T-helper 17 cell (primary cell): ENCODE results near the gene CNMD. TPM values are rescaled to one million over a fixed set of nuclear protein-coding genes. Genes with fewer than 3 reads are reported as not detected.

Source experiments
- ATAC-seq: fragments of 150-1000 bp; cut with Tn5 transposase; 2 replicates; pipeline ENCODE4 v1.10.0; 2021; ENCODE audit warnings: mild to moderate bottlenecking, moderate library complexity
- DNase-seq, 3 donors: peaks; one replicate each; pipeline versions ENCODE4 v3.0.0 to v3.0.0-alpha.2; 2020 to 2021
- H3K9me3 ChIP-seq: one replicate; pipeline ENCODE4 v1.7.0; 2013; ENCODE audit warnings: low read length, mild to moderate bottlenecking; ENCODE audit not compliant: control insufficient read depth, poor library complexity, severe bottlenecking
- H3K27ac Mint-ChIP-seq: one replicate; pipeline ENCODE4 v1.8.0; 2022; ENCODE audit warnings: mild to moderate bottlenecking, moderate library complexity, mixed read lengths
- H3K27me3 Mint-ChIP-seq: one replicate; pipeline ENCODE4 v1.8.0; 2022; ENCODE audit warnings: mixed read lengths
- H3K36me3 Mint-ChIP-seq: one replicate; pipeline ENCODE4 v1.8.0; 2022; ENCODE audit warnings: low read depth, mixed read lengths
- H3K4me1 Mint-ChIP-seq: one replicate; pipeline ENCODE4 v1.8.0; 2022; ENCODE audit warnings: mild to moderate bottlenecking, mixed read lengths
- H3K4me3 Mint-ChIP-seq: one replicate; pipeline ENCODE4 v1.8.0; 2022; ENCODE audit warnings: mild to moderate bottlenecking, moderate library complexity, mixed read lengths
- total RNA-seq, 4 donors: library from RNA in 2 of 4; stranded (reverse) in 2 of 4; gene quantifications; one replicate each; pipeline ENCODE4 v1.2.3 and lab custom pipeline; 2022 to 2026

The CNMD gene
- total RNA-seq (not detected), total RNA-seq (lab: John Stamatoyannopoulos, UW) (0 reads per million in 2 donors)

GRCh38 chr13:52739468-52740071 lies at the start of gene CNMD:
CNMD (minus strand) TSS chr13:52739820; CDS start chr13:52739701, 119 bp downstream.
- H3K9me3 ChIP-seq: no peaks in the 10 kb centered on the region
- ATAC-seq (no peak), DNase-seq (no peak)
- Mint-ChIP-seq H3K27me3 (peaks cover 52% of the 10 kb centered on the region), H3K27ac (no peak within 1 kb of the TSS), H3K4me3 (peak within 1 kb of the TSS; percentile 62), H3K36me3 (peaks cover 2% of the 10 kb centered on the region), H3K4me1 (no peaks in the 10 kb centered on the region)

- Mint-ChIP-seq H3K36me3 (peaks cover 3% of the 10 kb centered on the region), H3K4me1 (no peaks in the 10 kb centered on the region), H3K27ac (no peak overlapping the region), H3K4me3 (no peak overlapping the region), H3K27me3 (peaks cover 48% of the 10 kb centered on the region)
- ATAC-seq: no peak
- DNase-seq: no peak
- no peaks in the 10 kb centered on the region for H3K9me3 ChIP-seq
These were observed 48.4 kb upstream of the CNMD start for GRCh38 chr13:52788011-52788410.

- H3K36me3 Mint-ChIP-seq: peaks cover 3% of the 10 kb centered on the region
- no peaks in the 10 kb centered on the region for H3K4me1 Mint-ChIP-seq
- H3K9me3 ChIP-seq: no peaks in the 10 kb centered on the region
- peaks cover 54% of the 10 kb centered on the region for H3K27me3 Mint-ChIP-seq
- H3K27ac Mint-ChIP-seq: no peak overlapping the region
- ATAC-seq (no peak), DNase-seq (no peak)
- no peak overlapping the region for H3K4me3 Mint-ChIP-seq
These were observed 47.6 kb upstream of the CNMD start for GRCh38 chr13:52787235-52787634.

- ATAC-seq: no peak
- H3K27me3 Mint-ChIP-seq: peaks cover 54% of the 10 kb centered on the region
- H3K9me3 ChIP-seq: no peaks in the 10 kb centered on the region
- H3K4me1 Mint-ChIP-seq: no peaks in the 10 kb centered on the region
- peaks cover 3% of the 10 kb centered on the region for H3K36me3 Mint-ChIP-seq
- no peak overlapping the region for H3K27ac Mint-ChIP-seq
- no peak overlapping the region for H3K4me3 Mint-ChIP-seq
- DNase-seq: no peak
These were observed 47.1 kb upstream of the CNMD start for GRCh38 chr13:52786766-52787165.

- Mint-ChIP-seq H3K27me3 (peaks cover 59% of the 10 kb centered on the region), H3K4me3 (no peak overlapping the region), H3K4me1 (no peaks in the 10 kb centered on the region), H3K27ac (no peak overlapping the region), H3K36me3 (peaks cover 3% of the 10 kb centered on the region)
- no peaks in the 10 kb centered on the region for H3K9me3 ChIP-seq
- DNase-seq (no peak), ATAC-seq (no peak)
These were observed 46.1 kb upstream of the CNMD start for GRCh38 chr13:52785739-52786138.

DNA sequence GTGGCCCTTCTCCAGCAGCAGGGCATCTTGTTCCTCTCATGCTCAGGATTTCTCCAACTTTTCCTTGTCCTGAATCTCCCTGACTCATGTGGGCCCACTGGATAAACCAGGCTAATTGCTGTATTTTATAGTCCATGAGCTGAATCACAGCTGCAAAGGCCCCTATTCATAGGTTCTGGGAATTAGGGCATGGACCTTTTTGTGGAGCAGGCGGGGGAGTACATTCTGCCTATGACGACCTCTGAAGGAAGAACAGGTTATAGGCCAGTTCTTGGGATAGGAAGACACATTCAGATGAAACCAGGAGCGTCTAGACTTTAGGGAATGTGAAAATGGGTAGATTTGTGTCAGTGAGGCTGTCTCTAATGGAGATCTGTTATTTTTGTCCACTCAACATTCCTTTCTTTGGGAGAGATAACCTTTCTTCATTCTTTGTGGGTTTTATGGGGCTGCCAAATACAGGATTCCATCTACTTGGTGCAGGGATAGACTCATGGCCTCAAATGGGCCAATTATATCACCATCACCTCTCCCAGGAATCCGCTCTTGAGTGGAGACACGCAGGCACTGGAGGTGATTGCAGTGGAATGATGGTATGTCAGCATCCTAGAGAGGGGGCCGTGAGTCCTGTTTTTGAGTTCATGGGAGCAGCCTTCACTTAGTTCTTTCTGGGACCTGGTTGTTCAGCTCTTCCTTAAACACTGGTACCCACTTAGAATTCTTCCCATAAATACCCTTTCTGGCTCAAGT lies 45.1 kb upstream of the CNMD start:
- H3K4me1 Mint-ChIP-seq: no peaks in the 10 kb centered on the region
- DNase-seq (no peak), ATAC-seq (no peak)
- no peaks in the 10 kb centered on the region for H3K36me3 Mint-ChIP-seq
- H3K27ac Mint-ChIP-seq: no peak overlapping the region
- H3K9me3 ChIP-seq: no peaks in the 10 kb centered on the region
- peaks cover 53% of the 10 kb centered on the region for H3K27me3 Mint-ChIP-seq
- no peak overlapping the region for H3K4me3 Mint-ChIP-seq

GRCh38 chr13:52783943-52784342 lies 44.3 kb upstream of the CNMD start:
- DNase-seq: no peak
- ATAC-seq: no peak
- no peaks in the 10 kb centered on the region for H3K36me3 Mint-ChIP-seq

DNA sequence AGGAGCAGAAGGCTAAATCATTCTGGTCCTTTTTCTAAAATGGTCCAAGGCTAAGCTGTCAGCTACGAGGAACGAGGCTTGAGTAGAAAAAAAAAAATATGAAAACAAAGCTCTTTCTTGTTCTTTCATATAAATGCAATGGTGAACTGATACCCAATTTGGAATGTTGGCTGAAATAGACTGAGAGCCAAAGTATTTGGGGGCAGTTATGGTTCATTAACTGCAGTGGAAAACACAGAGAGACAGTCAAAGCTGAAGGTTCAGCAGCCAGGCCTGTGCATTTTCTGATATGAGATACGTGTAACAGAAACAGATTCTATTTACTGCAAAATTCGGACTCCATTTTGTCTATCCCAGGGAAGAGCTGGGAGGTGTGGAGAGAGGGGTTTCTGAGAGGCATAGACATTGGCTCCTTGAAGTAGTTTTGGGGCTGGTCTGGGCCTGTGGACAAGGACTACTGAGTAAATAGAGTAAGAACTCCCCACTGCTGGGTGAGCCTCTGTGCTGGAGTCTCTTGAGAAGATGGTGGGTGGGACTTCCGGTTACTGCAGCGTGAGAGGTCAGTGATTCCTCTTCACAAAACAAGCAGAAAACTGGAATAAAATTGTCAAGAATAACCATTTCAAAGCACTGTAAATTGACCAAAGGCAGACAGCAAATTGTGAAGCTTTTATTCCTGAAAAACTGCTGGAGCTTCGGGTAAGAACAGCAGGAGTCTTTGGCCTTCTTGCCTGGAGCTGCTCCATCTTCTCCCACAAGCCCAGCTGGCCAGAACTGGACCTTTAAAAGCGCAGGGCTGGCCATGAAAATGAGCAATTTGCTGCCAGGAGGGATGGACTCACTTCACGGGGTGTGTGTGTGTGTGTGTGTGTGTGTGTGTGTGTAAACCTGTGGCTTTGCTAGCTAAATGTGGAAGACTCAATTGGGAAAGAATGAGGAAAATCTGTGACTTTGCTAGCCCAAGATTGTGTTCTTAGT lies 43.1 kb upstream of the CNMD start:
- no peak for DNase-seq
- no peaks in the 10 kb centered on the region for H3K9me3 ChIP-seq
- no peak for ATAC-seq
- Mint-ChIP-seq H3K36me3 (no peaks in the 10 kb centered on the region), H3K27ac (no peak overlapping the region), H3K4me3 (no peak overlapping the region), H3K4me1 (no peaks in the 10 kb centered on the region), H3K27me3 (peaks cover 48% of the 10 kb centered on the region)

More at GRCh38 chr13:52783943-52784342, 44.3 kb upstream of the CNMD start:
- H3K9me3 ChIP-seq: no peaks in the 10 kb centered on the region
- Mint-ChIP-seq H3K27ac (no peak overlapping the region), H3K4me3 (no peak overlapping the region), H3K4me1 (no peaks in the 10 kb centered on the region), H3K27me3 (peaks cover 55% of the 10 kb centered on the region)

- no peaks in the 10 kb centered on the region for H3K9me3 ChIP-seq
- ATAC-seq: no peak
- Mint-ChIP-seq H3K4me1 (no peaks in the 10 kb centered on the region), H3K27ac (no peak overlapping the region), H3K27me3 (peaks cover 51% of the 10 kb centered on the region), H3K4me3 (no peak overlapping the region), H3K36me3 (no peaks in the 10 kb centered on the region)
- DNase-seq: no peak
These were observed 41.0 kb upstream of the CNMD start for GRCh38 chr13:52780611-52781010.

DNA sequence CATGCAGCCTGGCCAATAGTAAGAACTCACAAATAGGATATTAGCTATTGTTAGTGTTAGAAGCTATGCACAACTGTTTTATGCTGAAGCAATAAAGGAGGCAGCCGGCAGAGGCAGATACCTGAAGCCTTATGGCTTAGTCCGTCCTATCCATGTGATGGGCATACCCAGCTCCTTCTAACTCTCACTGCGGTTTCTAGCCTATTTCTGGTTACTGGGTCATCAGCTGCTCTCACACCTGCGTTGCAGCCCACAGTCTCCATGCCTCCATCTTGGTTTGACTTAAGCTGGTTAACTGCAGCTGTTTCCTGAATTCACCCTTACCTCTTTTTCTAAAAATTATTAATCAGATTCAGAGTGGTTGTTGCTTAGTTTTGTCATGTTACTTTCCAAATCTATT lies 40.5 kb upstream of the CNMD start:
- Mint-ChIP-seq H3K27me3 (peaks cover 51% of the 10 kb centered on the region), H3K4me3 (no peak overlapping the region), H3K27ac (no peak overlapping the region)

GRCh38 chr13:52779103-52779502 lies 39.5 kb upstream of the CNMD start:
- Mint-ChIP-seq H3K4me3 (no peak overlapping the region), H3K27ac (no peak overlapping the region), H3K36me3 (no peaks in the 10 kb centered on the region), H3K27me3 (peaks cover 46% of the 10 kb centered on the region), H3K4me1 (no peaks in the 10 kb centered on the region)
- DNase-seq (no peak), ATAC-seq (no peak)
- H3K9me3 ChIP-seq: no peaks in the 10 kb centered on the region

More for the DNA sequence above, 40.5 kb upstream of the CNMD start:
- no peak for ATAC-seq
- no peaks in the 10 kb centered on the region for H3K9me3 ChIP-seq
- H3K36me3 Mint-ChIP-seq: no peaks in the 10 kb centered on the region
- H3K4me1 Mint-ChIP-seq: no peaks in the 10 kb centered on the region
- no peak for DNase-seq

GRCh38 chr13:52776726-52777125 lies 37.1 kb upstream of the CNMD start:
- H3K9me3 ChIP-seq: no peaks in the 10 kb centered on the region
- no peak overlapping the region for H3K27ac Mint-ChIP-seq
- no peak overlapping the region for H3K4me3 Mint-ChIP-seq
- peaks cover 53% of the 10 kb centered on the region for H3K27me3 Mint-ChIP-seq
- no peaks in the 10 kb centered on the region for H3K4me1 Mint-ChIP-seq
- DNase-seq (no peak), ATAC-seq (no peak)
- no peaks in the 10 kb centered on the region for H3K36me3 Mint-ChIP-seq

GRCh38 chr13:52775511-52775910 lies 35.9 kb upstream of the CNMD start:
- DNase-seq (no peak), ATAC-seq (no peak)
- H3K27me3 Mint-ChIP-seq: peaks cover 53% of the 10 kb centered on the region
- no peaks in the 10 kb centered on the region for H3K4me1 Mint-ChIP-seq
- H3K9me3 ChIP-seq: no peaks in the 10 kb centered on the region
- H3K36me3 Mint-ChIP-seq: no peaks in the 10 kb centered on the region
- no peak overlapping the region for H3K4me3 Mint-ChIP-seq
- H3K27ac Mint-ChIP-seq: no peak overlapping the region
